ENCODE results near the gene THG1L.
A peak's percentile ranks its signal among the peaks of the same experiment; 100 is the strongest.

THG1L gene

DNA sequence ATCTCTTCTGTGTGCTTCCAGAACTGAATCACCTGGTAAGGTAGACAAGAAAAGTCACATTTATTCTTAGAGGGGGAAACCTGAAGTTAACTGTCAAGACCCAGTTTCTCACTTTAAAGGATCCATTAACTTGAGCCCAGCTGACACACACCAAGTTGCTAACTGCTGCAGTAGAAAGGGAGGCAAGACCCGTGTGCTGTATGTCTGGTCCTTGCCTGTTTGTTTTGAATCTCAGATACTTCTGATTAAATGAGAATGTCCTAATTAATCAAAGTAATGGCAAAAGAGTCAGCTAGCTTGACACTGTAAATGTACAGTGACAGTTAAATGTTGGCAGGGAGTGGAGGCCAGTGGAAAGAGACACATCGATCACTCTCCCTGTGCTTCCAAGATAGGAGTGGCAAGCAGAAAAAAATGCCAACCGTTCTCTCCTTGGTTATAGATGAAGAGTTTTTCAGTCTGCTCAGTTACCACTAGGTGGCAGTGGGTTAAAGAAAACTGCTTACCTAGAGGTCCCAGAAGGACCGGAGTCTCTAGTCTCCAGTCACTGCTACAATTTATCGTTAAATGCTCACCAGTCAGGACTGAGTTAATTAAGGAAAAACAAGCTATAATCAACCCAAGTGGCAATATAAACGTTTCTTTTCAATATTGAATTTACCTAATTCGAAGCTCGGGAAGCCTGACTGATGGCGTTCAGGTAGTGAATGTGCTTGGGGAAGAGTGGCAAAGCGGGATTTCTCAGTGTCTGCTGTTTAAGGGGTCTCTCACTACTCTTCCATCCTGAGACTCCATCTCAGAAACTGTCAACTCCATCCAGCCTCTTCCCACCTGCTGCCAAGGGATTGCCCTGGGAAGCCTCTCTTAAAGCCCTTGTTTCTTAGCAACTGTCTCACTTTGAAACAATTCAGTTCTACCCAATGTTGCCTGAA is 30.7 kb downstream of the THG1L start:
- no peak for DNase-seq

GRCh38 chr5:157764531-157764930 is 33.3 kb downstream of the THG1L start:
- DNase-seq, result no peak

- DNase-seq, result no peak
Observed at GRCh38 chr5:157766442-157766841, 35.2 kb downstream of the THG1L start.

DNA sequence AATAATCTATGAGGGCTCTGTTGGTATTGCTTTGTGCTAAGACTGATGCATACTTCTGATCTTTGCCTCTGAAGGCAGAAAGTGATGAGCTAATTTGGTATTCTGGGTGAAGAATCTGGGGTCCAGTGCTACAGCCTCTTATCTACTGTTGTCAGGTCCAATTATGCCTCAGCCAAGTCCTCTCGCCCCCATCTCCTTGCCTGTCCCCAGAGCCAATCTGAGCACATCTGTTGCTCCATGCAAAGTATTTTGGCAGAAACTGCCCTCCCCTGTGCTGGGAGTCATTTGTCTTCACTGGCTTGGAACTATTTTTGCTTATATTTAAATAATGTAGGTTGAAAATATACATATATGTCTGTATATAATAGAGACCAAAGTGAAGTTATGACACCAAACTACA is 35.7 kb downstream of the THG1L start:
- DNase-seq, result no peak

- no peak for DNase-seq
Observed at GRCh38 chr5:157767689-157768088, 36.5 kb downstream of the THG1L start.

DNA sequence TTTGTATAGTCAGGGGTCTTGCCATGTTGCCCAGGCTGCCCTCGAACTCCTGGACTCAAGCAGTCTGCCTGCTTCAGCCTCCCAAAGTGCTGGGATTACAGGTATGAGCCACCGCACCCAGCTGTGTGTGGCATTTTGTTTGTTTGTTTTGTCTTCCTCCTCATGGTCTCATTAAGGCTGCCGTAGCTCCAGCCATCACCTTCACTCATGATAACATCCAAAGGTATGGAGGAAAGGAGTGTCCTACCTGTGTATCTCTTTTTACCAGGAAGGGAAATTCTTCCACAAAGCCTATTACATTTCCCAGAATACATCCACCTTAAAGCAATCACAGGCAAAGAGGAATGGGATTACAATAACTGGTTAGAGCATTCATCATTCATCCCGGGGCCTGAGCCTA is 39.4 kb downstream of the THG1L start:
- no peak for DNase-seq

- peak; percentile 31 to 37 for DNase-seq
Observed at GRCh38 chr5:157772127-157772526, 40.9 kb downstream of the THG1L start.

DNA sequence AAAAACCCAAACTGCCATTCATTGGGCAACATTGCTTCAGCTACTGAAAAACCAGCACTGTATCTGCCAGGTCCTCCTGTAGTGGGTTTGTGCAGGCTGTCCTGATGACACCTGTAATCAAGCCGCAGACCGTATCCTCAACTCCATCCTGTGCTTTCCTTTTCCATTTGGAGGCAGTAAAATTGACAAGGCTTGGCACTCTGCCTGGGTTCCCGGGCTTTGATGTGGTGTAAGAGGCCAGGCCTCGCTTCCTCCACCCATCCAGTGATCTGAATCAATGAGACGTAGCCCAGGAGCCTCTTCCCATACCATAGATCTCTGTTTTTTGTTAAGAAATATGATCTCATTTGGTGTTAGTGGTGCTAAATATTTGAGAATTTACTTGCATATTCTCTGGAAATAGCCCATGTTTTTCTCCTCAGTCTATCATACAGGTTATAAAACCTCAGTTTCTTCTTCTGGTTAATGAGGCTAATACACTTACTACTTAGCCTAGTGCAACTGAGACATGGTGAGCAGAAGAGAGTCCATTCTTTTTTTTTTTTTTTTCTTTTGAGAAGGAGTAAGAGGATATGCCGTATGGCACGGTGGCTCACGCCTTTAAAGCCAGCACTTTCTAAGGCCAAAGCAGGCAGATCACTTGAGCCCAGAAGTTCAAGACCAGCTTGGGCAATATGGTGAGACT is 47.0 kb downstream of the THG1L start:
- DNase-seq, result no peak

DNA sequence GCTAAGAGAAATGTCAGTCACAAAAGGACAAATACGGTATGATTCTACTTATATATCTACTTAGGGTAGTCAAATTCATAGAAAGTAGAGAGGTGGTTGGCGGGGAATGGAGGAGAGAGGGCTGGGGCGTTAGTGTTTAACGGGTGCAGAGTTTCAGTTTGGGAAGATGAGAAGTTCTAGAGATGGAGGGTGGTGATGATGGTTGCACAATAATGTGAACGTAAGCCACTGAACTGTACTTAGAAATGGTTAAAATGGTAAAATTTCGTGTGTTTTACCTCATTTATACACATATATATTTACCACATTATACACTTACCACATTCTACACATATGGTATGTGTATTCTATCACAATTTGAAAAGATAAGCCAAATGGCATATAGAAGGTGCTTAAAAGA is 48.0 kb downstream of the THG1L start:
- no peak for DNase-seq

DNA sequence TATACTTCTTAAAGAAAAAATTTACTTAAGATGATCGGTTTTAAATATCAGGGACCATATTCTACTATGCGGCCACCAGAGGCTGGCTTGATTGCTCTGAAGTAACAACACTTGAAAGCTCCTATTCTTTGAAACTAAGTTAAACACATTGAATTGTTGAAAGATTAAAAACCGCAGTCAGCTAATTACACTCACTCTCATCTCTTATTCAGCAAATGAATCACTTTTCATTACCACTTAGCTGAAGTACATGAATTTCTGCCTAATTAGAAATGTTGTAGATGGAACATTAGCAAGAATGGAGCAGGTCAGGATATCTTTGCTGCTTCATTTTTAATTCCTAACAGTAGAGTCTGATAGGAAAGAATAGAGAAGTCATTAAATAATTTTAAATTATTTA is 54.6 kb downstream of the THG1L start:
- no peak for DNase-seq
